ENCODE measurements around the gene UPK1B. TPM values are rescaled to one million over a fixed set of nuclear protein-coding genes. Genes with fewer than 3 reads are reported as not detected.
"Not testable (repeated sequence)": the region's sequence is repeated elsewhere in the genome, so short reads cannot be mapped to it uniquely, and the experiment has no call there.

Gene UPK1B
- total RNA-seq, 1 experiment from 2014 or later: not detected

DNA sequence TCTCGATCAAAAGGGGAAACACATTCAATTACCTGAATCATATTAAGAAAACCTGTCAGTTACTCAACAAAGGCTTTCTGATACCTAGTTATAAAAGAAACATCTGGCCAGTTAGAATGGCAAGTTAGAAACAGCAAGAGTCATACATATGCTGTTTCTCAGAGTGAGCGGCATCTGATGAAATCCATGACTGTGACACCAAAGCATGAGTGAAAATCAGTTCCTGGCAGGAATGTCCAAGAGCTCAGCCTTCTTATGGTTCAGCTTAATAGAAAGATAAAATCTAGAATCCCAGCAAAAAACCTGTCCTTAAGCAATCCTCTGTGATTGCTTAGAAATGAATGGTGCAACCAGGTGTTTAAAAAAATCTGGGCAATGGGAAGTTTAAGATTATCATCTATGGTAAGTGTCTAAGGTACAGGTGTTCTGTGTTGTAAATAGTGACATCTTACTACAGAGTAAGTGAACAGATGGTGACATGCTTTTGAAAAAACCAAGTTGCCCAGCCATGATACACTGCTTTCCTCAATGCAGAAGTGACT is 48.5 kb downstream of the UPK1B start:
- DNase-seq (ENCODE audit: low read depth): no peak

DNA sequence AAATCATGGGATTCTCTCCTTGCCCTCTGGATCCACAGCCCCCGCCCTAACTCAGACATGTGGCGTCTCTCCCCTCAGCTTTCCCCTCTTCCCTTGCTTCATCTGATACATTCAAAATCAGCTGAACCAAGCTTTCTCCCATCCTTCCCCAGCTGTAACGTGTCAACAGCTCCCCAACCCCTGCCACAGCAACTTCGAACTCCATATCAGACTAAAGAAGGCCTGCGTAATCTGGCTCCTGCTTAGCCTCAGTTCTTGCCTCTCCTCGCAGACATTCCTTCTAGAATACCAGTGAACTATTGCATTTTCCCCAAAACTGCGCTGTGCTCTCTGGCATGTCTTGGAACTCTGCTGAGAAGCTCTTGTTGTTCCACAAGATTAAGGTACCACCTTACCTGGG is 49.0 kb downstream of the UPK1B start:
- DNase-seq (ENCODE audit: low read depth): no peak

DNA sequence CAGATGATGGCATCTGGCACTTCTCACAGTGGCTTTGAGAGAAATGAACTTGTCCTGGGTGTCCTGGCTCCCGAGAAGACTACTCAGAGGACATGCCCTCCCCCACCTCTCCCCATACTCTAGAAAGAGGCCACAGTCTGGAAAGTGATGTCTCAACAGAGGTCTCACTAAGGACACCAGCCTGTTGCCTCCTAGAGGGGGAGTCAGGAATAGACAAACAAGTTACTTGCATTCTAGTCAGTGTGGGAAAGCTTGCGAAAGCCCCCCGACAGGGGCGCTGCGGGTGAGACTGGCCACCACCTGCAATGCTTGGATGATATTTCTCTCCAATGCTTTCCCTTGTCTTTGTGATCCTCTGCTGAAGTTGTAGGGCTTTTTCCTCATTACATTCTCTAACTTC is 50.1 kb downstream of the UPK1B start:
- DNase-seq (ENCODE audit: low read depth): no peak

DNA sequence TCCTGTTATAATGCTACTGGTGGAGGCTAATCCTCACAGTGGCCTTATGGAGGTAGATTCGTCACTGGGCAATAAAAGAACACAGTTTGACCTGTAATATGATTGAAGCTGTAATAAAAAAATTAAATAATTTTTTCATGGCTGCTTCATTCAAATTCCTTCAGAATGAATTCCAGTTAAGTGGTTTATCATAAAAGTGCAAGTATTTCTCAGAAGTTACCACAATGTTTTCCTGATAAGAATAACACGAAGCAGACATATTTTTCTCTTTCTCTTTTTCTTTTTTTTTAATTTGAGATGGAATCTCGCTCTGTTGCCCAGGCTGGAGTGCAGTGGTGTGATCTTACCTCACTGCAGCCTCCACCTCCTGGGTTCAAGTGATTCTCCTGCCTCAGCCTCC is 51.7 kb downstream of the UPK1B start:
- DNase-seq (ENCODE audit: low read depth): no peak

DNA sequence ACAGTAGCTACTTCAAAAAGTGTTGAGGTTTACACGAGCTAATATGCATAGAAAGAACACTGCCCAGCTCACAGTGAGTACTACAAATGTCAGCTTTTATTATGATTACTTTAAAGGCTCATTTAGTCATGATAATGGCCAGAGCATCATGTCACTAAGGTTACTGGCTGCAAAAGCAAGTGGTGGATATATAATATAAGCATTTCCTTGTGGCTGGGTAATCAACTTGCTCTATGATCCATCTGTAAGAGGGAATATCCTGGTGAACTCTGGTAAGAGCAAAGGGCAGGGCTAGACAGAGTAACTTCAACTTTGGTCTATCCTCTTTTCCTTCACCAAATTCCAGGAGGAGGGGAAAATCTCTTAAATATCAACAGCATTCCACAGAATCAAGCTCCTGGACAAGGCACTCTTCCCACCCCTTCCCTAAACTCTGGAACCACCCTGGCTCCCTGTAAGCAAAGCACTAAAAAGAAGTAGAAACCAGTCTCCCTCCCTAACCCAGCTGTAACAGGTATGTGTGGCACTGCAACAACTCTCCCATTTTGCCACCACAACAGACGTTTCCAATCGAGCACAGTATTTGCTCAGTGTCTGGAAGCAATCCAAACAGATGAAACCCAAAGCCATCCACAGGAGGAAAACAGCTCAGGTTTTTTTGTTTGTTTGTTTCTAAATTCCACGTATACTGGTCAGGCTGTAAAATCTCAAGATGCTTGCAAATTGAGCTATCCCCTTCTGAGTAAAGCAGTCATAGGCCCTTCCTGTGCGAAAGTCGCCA is 53.9 kb downstream of the UPK1B start:
- DNase-seq (ENCODE audit: low read depth): no peak

DNA sequence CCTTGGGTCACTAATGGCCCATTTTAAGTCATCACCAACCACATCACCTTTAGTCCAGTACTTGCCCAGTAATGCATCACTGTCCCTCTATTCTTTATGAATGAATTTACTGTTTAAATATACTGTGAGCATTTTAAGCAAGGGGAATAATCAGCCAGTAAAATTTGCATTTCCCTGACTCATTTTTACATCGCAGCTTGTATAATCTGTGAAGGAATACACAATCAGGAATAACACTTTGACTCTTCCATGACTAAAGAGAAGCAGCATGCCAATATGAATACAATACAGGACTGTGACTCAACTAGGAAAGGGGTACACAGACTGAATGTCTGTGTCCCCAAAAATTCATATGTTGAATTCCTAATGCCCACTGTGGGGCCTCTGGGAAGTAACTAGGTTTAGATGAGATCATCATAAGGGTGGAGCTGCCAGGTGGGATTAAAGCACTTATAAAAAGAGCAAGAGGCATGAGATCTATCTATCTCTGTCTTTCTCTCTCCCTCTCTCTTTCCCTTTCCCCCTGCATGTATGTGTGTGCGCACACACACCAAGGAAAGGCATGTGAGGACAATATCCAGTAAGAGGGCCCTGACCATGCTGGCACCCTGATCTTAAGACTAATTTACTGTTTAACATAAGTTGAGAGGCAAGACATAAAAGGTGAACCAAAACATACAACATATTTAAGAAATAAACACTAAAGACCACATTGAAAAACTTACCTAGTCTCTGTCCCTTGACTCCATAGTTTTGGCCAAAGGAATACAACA is 55.2 kb downstream of the UPK1B start:
- no peak for DNase-seq (ENCODE audit: low read depth)

DNA sequence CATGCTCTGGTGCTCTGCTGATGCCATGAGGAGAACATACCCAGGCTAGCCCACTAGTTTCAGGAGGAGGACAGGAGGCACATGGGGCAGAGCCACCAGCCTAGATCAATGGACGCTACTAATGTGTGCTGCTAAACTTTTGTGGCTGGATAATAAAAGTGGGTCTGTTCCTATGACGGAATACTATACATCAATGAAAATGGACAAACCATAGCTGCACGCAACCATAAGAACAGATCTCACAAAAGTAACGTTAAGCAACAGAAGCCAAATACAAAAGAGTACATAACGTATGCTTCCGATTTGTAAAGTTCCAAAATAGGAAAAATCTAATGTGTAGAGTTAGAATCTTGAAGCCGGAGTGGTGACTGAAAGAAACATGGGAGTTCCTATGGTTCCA is 55.8 kb downstream of the UPK1B start:
- no peak for DNase-seq (ENCODE audit: low read depth)

DNA sequence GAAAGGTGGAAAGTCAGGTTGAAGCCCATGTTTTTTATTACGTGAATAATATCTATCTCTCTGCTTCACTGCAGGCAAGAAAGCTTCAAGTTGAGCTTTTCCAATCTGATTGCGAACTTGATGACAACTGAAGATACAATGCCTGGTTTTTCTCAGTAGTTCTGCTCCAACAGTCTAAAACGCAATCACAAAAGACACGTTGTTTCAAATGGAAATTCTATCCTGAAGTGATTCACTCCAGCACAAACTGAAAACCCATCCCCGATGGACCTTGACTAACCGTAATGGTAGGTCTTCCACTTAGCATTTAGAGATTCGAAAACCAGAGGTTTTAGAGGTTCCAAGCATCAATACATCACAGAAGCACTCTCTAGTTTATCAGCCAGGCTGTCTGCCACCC is 56.7 kb downstream of the UPK1B start:
- no peak for DNase-seq (ENCODE audit: low read depth)

DNA sequence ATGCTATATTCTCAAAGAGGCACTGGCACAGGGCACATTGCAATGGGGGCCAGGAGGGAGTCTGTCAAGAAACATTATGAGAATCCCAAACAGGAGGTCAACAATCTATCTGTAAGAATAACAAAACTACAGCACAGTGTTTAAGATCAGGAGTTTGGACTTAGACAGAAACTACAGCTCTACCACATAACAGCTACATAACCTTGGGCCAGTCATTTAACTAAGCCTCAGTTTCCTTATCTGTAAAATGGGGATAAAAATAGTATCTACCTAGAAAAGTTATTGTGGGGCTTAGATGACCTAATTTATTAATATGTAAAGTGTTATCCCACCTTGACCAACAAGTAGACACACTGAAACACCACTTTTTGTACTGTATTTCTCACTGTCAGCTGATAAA is 57.3 kb downstream of the UPK1B start:
- DNase-seq (ENCODE audit: low read depth): no peak

DNA sequence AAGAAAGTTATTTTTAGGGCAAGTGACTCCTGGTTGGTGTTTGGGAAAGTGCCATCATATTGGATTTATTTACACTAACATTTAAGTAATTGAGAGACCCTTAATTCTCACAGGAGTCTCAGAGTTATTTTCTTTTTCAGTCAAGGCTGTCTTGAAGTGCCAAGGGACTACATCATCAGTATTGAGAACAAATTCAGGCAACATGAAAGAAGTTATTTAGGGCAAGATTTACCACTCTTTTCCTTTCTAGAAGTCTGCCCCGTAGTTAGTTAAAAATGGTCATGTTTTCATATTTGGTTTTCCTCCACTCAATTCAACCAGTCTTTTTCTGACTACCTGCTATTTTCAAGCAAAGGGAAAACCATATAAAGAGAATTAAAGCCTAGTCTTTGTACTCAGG is 61.2 kb downstream of the UPK1B start:
- DNase-seq (ENCODE audit: low read depth): no peak

DNA sequence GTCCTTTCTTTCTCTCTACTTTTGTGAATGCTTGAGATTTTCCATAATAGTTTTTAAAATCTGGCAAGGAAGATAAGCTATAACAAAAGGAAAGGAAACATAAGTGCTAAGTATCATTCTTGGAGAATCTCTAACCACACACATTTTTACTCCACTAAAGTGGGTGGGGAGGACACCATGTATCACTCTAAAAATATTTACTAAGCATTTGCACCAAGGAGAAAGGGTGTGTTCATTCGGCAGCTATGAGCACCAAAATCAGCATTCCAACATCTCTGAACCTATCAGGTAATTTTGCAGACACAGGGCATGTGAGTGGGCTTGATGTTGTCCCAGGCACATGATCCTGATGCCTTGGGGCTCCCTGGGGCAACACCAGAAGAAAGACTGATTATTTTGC is 61.8 kb downstream of the UPK1B start:
- DNase-seq (ENCODE audit: low read depth): peak; percentile 64

DNA sequence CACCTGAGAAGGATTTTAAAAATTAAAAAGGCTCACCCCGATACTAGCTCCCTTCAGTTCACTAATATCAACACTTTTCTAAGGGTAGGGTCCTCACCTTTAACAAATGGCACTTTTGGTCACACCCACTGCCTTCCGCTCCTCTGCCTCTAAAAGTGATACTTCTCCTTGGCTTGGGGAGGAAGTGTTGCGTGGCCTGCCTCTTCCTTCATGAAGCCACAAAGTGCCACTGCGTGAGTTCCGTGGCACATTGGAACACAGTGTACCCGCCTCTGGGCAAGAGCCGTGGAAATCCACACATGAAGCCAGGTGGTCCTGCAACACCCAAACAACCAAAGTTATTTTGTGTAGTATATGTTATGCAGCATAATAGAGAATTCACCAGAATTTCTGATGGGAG is 63.4 kb downstream of the UPK1B start:
- no peak for DNase-seq (ENCODE audit: low read depth)

DNA sequence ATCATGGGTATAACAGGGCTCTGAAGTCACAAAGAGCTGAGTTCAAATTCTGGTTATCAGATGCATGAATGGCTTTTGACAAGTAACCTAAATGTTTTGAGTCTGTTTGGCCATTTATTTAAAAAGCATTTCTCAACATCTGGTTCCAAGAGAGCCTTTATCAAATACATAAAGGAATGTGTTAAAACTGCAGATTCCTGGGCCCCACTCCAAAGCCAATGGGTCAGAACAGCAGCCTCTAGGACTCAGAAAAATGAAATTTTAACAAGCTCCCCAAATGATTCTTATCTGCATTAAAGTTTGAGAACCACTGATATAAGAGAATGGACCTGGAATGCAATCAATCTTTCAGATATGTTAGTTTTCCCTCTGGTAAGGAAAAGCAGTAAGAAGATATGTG is 63.9 kb downstream of the UPK1B start:
- no peak for DNase-seq (ENCODE audit: low read depth)

DNA sequence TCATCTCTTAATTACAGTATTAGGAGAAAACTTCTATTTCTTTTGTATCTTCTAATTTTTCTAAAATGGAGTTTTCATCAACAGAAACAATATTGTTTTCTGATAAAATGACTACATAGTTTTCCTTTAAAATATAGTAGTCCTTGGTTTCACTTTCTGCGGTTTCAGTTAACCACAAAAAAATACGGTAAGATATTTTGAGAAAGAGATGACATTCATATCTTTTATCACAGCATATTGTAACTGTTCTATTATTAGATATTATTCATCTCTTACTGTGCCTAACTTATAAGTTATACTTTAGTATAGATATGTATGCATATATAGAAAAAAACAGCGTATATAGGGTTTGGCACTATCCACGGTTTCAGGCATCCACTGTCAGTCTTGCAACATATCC is 65.0 kb downstream of the UPK1B start:
- no peak for DNase-seq (ENCODE audit: low read depth)

DNA sequence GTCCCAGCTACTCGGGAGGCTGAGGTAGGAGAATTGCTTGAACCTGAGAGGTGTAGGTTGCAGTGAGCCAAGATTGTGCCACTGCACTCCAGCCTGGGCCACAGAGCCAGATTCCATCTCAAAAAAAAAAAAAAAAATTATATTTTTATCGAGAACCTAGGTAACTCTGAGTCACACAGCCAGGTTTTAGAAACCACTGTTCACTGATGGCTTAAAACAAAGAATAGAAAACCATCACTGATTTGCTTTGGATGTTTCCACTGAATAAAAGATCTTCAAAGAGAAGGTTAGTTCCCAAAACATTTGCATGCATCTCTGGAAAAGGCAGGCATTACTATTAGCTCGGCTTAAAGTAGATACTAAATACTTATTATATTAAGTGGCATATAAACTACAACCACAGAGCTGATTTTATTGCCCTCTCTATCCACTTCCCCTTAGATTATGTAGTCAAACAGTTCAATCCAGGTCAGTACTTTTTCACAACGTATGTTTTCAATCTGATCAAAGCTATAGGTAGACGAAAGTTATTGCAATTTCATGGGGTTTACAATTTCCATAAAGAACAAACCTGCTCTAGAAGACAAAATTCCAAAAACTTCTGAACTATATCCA is 65.9 kb downstream of the UPK1B start:
- DNase-seq (ENCODE audit: low read depth): no peak

DNA sequence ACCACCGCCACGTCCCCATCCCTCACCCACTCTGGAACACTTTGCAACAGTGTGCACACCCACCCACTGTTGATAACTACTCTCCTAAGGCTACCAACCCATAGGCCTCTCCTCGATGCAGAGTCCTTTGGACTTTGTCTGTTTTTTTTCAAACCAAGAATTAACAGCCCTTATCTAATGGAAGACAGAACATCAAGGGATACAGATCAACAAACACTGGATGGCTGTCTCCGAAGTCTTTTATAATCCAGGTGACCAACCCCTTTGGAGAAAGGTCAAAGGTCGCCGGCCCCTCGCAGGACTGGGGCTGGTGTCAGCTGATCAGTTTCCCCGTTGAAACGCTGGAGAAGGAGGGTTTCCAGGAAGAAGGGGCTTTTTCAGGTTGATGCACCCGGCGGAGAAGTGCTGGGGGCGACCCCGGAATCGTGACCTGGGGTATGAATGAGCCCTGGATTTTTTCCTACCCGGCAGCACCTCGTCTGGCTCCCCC is 66.7 kb downstream of the UPK1B start:
- DNase-seq (ENCODE audit: low read depth): peak; percentile 16

DNA sequence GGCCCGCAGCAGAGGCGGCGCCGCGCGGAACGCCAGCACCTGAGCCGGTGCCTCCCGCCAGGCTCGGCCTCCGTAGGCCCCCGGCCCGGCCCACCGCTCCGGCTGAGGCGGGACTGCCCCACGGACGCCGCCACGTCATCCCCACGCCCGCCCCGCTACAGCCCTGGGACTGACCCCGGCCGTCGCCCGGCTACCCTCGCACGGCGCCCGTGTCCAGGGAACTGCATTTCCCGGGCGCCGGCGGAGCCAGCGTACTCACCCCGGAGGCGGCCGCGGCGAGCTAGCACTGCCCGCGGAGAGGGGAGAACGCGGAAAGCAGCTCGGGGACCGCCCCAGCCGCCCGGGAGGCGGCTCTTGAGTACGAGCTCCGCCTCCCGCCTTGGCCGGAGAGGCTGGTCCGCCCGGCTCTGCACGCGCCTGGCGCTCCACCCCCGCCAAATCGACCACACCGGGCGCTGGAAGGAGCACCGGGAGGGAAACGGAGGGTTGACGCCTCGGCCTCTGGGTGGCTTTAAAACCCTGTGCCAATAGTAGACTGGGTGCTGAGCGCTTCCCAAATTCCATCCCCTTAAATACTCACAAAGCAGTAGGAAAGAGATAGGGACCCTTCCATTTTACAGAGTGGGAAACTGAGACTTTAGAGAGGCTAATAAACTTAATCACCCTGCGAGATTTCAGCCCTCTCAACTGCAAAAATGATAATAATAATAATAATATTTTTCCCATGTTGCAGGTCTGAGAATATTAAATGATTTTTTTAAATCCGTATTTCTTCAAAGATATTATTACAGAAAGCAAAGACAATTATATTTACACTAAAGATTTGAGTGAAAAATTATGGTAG is 67.4 kb downstream of the UPK1B start, which contains the start of gene B4GALT4:
TSS of gene B4GALT4 (minus strand) at position 288 of the 844 bp plus-strand sequence. CDS start 10,779 bp downstream, outside the sequence.
- peak; percentile 87 for DNase-seq (ENCODE audit: low read depth)

DNA sequence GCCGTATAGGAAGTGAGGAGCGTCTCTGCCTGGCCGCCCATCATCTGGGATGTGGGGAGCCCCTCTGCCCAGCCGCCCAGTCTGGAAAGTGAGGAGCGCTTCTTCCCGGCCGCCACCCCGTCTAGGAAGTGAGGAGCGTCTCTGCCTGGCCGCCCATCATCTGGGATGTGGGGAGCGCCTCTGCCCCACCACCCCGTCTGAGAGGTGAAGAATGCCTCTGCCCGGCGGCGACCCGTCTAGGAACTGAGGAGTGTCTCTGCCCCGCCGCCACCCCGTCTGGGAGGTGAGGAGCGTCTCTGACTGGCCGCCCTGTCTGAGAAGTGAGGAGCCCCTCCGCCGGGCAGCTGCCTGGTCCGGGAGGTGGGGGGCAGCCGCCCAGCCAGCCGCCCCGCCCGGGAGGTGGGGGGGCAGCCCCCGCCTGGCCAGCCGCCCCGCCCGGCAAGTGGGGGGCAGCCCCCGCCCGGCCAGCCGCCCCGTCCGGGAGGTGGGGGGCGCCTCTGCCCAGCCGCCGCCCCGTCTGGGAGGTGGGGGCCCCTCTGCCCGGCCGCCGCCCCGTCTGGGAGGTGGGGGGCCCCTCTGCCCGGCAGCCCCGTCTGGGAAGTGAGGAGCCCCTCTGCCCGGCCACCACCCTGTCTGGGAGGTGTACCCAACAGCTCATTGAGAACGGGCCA is 69.1 kb downstream of the UPK1B start:
- not testable (repeated sequence) for DNase-seq (ENCODE audit: low read depth)

DNA sequence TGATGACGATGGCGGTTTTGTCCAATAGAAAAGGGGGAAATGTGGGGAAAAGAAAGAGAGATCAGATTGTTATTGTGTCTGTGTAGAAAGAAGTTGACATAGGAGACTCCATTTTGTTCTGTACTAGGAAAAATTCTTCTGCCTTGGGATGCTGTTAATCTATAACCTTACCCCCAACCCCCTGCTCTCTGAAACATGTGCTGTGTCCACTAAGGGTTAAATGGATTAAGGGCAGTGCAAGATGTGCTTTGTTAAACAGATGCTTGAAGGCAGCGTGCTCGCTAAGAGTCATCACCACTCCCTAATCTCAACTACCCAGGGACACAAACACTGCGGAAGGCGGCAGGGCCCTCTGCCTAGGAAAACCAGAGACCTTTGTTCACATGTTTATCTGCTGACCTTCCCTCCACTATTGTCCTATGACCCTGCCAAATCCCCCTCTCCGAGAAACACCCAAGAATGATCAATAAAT is 69.7 kb downstream of the UPK1B start:
- DNase-seq (ENCODE audit: low read depth): not testable (repeated sequence)

DNA sequence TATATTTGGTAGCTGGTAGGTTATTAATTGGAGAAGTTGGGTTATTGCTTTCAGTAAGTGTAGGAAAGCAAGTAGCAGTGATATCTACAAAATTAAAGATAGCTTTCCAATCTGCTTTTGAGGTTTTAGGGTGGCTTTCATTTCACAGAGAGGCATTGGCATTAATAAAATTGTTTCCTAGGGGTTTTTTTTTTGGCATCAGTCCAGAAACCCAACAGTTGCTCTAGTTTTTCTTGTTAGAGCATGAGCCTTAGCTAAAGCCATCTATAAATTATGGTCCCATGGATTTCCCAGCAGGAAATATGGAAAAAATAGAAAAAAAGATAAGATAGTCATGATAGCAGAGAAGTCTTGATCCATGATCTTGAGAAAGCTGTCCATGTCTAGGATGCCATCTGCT is 70.3 kb downstream of the UPK1B start:
- no peak for DNase-seq (ENCODE audit: low read depth)

Data from HT1080 (cell line).